NCI-H146 (cell line): Measurements from ENCODE around the gene MORN1.

Experiments
- DNase-seq: peaks from one replicate; lab custom pipeline; 2025; lab: John Stamatoyannopoulos, UW

MORN1 gene

GRCh38 chr1:2404890-2405511 is 13.6 kb upstream of the MORN1 start:
- DNase-seq: no peak

GRCh38 chr1:2404142-2404889 is 13.0 kb upstream of the MORN1 start:
- DNase-seq: no peak

- DNase-seq: no peak
These were observed 11.9 kb upstream of the MORN1 start for GRCh38 chr1:2403273-2403672.

- DNase-seq: no peak
These were observed 11.1 kb upstream of the MORN1 start for GRCh38 chr1:2402420-2402819.

- no peak for DNase-seq
These were observed 9.7 kb upstream of the MORN1 start for GRCh38 chr1:2400950-2401649.

GRCh38 chr1:2400576-2400909 is 9.2 kb upstream of the MORN1 start:
- no peak for DNase-seq

- no peak for DNase-seq
These were observed 8.7 kb upstream of the MORN1 start for GRCh38 chr1:2399890-2400575.

GRCh38 chr1:2398871-2399270 is 7.5 kb upstream of the MORN1 start:
- DNase-seq: no peak

GRCh38 chr1:2397007-2397679 is 5.8 kb upstream of the MORN1 start:
- DNase-seq: no peak

- DNase-seq: no peak
These were observed 5.1 kb upstream of the MORN1 start for GRCh38 chr1:2396476-2396875.

GRCh38 chr1:2396059-2396458 is 4.7 kb upstream of the MORN1 start:
- no peak for DNase-seq

- no peak for DNase-seq
These were observed 3.9 kb upstream of the MORN1 start for GRCh38 chr1:2395245-2395644.

- no peak for DNase-seq
These were observed 3.4 kb upstream of the MORN1 start for GRCh38 chr1:2394761-2395160.

GRCh38 chr1:2394220-2394619 is 2.9 kb upstream of the MORN1 start:
- no peak for DNase-seq

GRCh38 chr1:2393471-2393877 is 2.1 kb upstream of the MORN1 start:
- no peak for DNase-seq

- DNase-seq: no peak
These were observed 1.3 kb upstream of the MORN1 start for GRCh38 chr1:2392686-2393085.

- DNase-seq: no peak
These were observed 666 bp upstream of the MORN1 start for GRCh38 chr1:2391931-2392509.

GRCh38 chr1:2389644-2390043 is 1.7 kb downstream of the MORN1 start:
- DNase-seq: no peak

- no peak for DNase-seq
These were observed 3.1 kb downstream of the MORN1 start for GRCh38 chr1:2388004-2388913.
